H1 (cell line): ENCODE data around the gene CYP27C1. TPM values are rescaled to one million over a fixed set of nuclear protein-coding genes. Genes with fewer than 3 reads are reported as not detected.

Experiments
- CTCF ChIA-PET: fragments of 300-600 bp; sonication (Branson Sonifier 250); formaldehyde crosslinking; loops from one replicate; lab custom pipeline; 2021; ENCODE audit not compliant: partially characterized antibody; lab: Charles Lee
- POLR2A ChIA-PET: fragments of 300-600 bp; sonication (Branson Sonifier 250); formaldehyde crosslinking; loops from one replicate; lab custom pipeline; 2021; ENCODE audit warnings: inconsistent platforms; ENCODE audit not compliant: partially characterized antibody; lab: Charles Lee
- DNase-seq, 2 experiments: peaks; one replicate each; pipeline versions ENCODE4 v3.0.0 to v3.0.0-alpha.2; 2010 to 2022; ENCODE audit warnings: low spot score in 2 of 2, low read depth in 1 of 2, mixed read lengths in 1 of 2
- FAIRE-seq: peaks from 2 replicates; lab custom pipeline; 2011; peaks lifted over from hg19 to GRCh38; lab: Jason Lieb, UNC
- H2AFZ ChIP-seq: 2 replicates; pipeline ENCODE4 v1.8.1; 2012; ENCODE audit warnings: low read length, inconsistent platforms
- H2AK5ac ChIP-seq: 2 replicates; pipeline ENCODE4 v1.6.1; 2013; ENCODE audit warnings: low read depth, low read length
- H2BK120ac ChIP-seq: replicated peaks from 2 replicates; pipeline ENCODE3; 2013; ENCODE audit warnings: low read depth, low read length, inconsistent platforms
- H2BK12ac ChIP-seq: 2 replicates; pipeline ENCODE4 v1.6.1; 2013; ENCODE audit warnings: low read depth, low read length
- H2BK15ac ChIP-seq: 2 replicates; pipeline ENCODE4 v1.6.1; 2013; ENCODE audit warnings: low read length
- H2BK20ac ChIP-seq: 2 replicates; pipeline ENCODE4 v1.6.1; 2013; ENCODE audit warnings: low read length
- H2BK5ac ChIP-seq: 2 replicates; pipeline ENCODE4 v1.6.1; 2013; ENCODE audit warnings: low read depth, low read length
- H3K14ac ChIP-seq: 2 replicates; pipeline ENCODE4 v1.6.1; 2013; ENCODE audit warnings: inconsistent platforms; ENCODE audit not compliant: insufficient read length
- H3K18ac ChIP-seq: 2 replicates; pipeline ENCODE4 v1.6.1; 2013; ENCODE audit warnings: low read length; ENCODE audit errors: extremely low read depth
- H3K23ac ChIP-seq: 2 replicates; pipeline ENCODE4 v1.6.1; 2013; ENCODE audit warnings: inconsistent platforms; ENCODE audit not compliant: insufficient read length
- H3K23me2 ChIP-seq: 2 replicates; pipeline ENCODE4 v1.6.1; 2013; ENCODE audit warnings: low read depth, low read length
- H3K27ac ChIP-seq: 2 replicates; pipeline ENCODE4 v1.6.1; 2011; ENCODE audit warnings: low read depth, low read length, inconsistent platforms
- H3K27me3 ChIP-seq, 4 experiments: replicated peaks in 1 of 4; 1 replicate in 1 of 4; 2 replicates in 3 of 4; pipeline versions ENCODE4 v1.6.1 to v1.8.1; 2011 to 2013; ENCODE audit warnings: low read length in 3 of 4, mild to moderate bottlenecking in 3 of 4, inconsistent platforms in 2 of 4, mixed read lengths in 2 of 4, moderate library complexity in 1 of 4; ENCODE audit not compliant: control insufficient read depth in 3 of 4, insufficient read depth in 3 of 4; ENCODE audit errors: extremely low read depth in 1 of 4
- H3K36me3 ChIP-seq, 4 experiments: 2 replicates each; pipeline versions ENCODE4 v1.6.1 to v1.8.1; 2011 to 2013; ENCODE audit warnings: mild to moderate bottlenecking in 4 of 4, low read length in 3 of 4, moderate library complexity in 2 of 4, control low read depth in 1 of 4, inconsistent platforms in 1 of 4; ENCODE audit not compliant: insufficient read depth in 4 of 4, control insufficient read depth in 2 of 4
- H3K4ac ChIP-seq: replicated peaks from 2 replicates; pipeline ENCODE3; 2013; ENCODE audit warnings: low read length, low read depth, mixed read lengths, inconsistent platforms; ENCODE audit not compliant: insufficient read length
- H3K4me1 ChIP-seq, 4 experiments: replicated peaks in 1 of 4; 1 replicate in 1 of 4; 2 replicates in 3 of 4; pipeline versions ENCODE4 v1.6.1 to v1.8.1; 2011 to 2013; ENCODE audit warnings: low read length in 3 of 4, inconsistent platforms in 2 of 4, mixed read lengths in 1 of 4; ENCODE audit not compliant: insufficient read depth in 4 of 4, control insufficient read depth in 3 of 4
- H3K4me2 ChIP-seq, 2 experiments: 2 replicates each; pipeline versions ENCODE4 v1.6.1 to v1.8.1; 2011 to 2013; ENCODE audit warnings: low read depth in 2 of 2, low read length in 2 of 2, control low read depth in 1 of 2, inconsistent platforms in 1 of 2, mild to moderate bottlenecking in 1 of 2; ENCODE audit not compliant: insufficient read depth in 1 of 2
- H3K4me3 ChIP-seq, 4 experiments: fragments of 200-600, 300-600 bp in 1 of 4; sonication (generic), shearing (Covaris generic), sonication (Bioruptor Twin) in 1 of 4; 2 replicates each; pipeline versions ENCODE4 v1.5.1 to v1.8.1; 2011 to 2016; ENCODE audit warnings: low read length in 4 of 4, low read depth in 3 of 4, control low read depth in 2 of 4, inconsistent platforms in 2 of 4, mild to moderate bottlenecking in 2 of 4, mixed read lengths in 1 of 4, moderate library complexity in 1 of 4; ENCODE audit not compliant: insufficient read depth in 2 of 4; ENCODE audit errors: extremely low read depth in 1 of 4
- H3K56ac ChIP-seq: replicated peaks from 2 replicates; pipeline ENCODE3; 2013; ENCODE audit warnings: low read depth, mild to moderate bottlenecking, mixed read lengths, low read length, inconsistent platforms; ENCODE audit not compliant: insufficient read length
- H3K79me1 ChIP-seq: 2 replicates; pipeline ENCODE4 v1.6.1; 2013; ENCODE audit warnings: low read depth, low read length, control low read depth
- H3K79me2 ChIP-seq, 2 experiments: 2 replicates each; pipeline versions ENCODE4 v1.6.1 to v1.8.1; 2012 to 2013; ENCODE audit warnings: low read length in 2 of 2, mild to moderate bottlenecking in 2 of 2, inconsistent platforms in 1 of 2; ENCODE audit not compliant: insufficient read depth in 2 of 2, control insufficient read depth in 1 of 2
- H3K9ac ChIP-seq, 4 experiments: replicated peaks in 1 of 4; 1 replicate in 1 of 4; 2 replicates in 3 of 4; pipeline versions ENCODE4 v1.6.1 to v1.8.1; 2011 to 2013; ENCODE audit warnings: low read depth in 3 of 4, low read length in 3 of 4, control low read depth in 2 of 4, mild to moderate bottlenecking in 2 of 4, moderate library complexity in 2 of 4, inconsistent platforms in 1 of 4; ENCODE audit errors: extremely low read depth in 1 of 4
- H3K9me3 ChIP-seq, 2 experiments: 2 replicates each; pipeline versions ENCODE4 v1.6.1 to v1.8.1; 2012 to 2013; ENCODE audit warnings: mild to moderate bottlenecking in 2 of 2, moderate library complexity in 2 of 2, control low read depth in 1 of 2, inconsistent platforms in 1 of 2, low read depth in 1 of 2, low read length in 1 of 2, mixed read lengths in 1 of 2; ENCODE audit not compliant: insufficient read depth in 2 of 2
- H4K20me1 ChIP-seq, 2 experiments: replicated peaks in 1 of 2; 2 replicates each; pipeline versions ENCODE3 to v1.8.1; 2011 to 2013; ENCODE audit warnings: inconsistent platforms in 2 of 2, low read length in 2 of 2, mild to moderate bottlenecking in 1 of 2; ENCODE audit not compliant: insufficient read depth in 2 of 2, control insufficient read depth in 1 of 2
- H4K5ac ChIP-seq: 2 replicates; pipeline ENCODE4 v1.6.1; 2013; ENCODE audit warnings: low read length, low read depth, mixed read lengths, inconsistent platforms; ENCODE audit not compliant: insufficient read length
- H4K8ac ChIP-seq: 2 replicates; pipeline ENCODE4 v1.8.0; 2013; ENCODE audit warnings: mild to moderate bottlenecking, moderate library complexity, low read length, inconsistent platforms; ENCODE audit not compliant: insufficient read depth; ENCODE audit errors: extremely low read depth
- H4K91ac ChIP-seq: replicated peaks from 2 replicates; pipeline ENCODE3; 2013; ENCODE audit warnings: low read length, mixed read lengths, inconsistent platforms; ENCODE audit not compliant: insufficient read length
- ASH2L ChIP-seq: fragments of 200-600, 300-600 bp; sonication (generic); IDR thresholded peaks from one replicate; pipeline ENCODE4 v1.7.1; 2017; ENCODE audit warnings: low read length
- KDM4A ChIP-seq: IDR thresholded peaks from one replicate; pipeline ENCODE4 v1.7.1; 2012; ENCODE audit warnings: low read depth, mild to moderate bottlenecking, moderate library complexity, low read length, inconsistent platforms; ENCODE audit not compliant: severe bottlenecking
- MAX ChIP-seq: IDR thresholded peaks from 2 replicates; pipeline ENCODE4 v1.6.1; 2012; ENCODE audit warnings: inconsistent platforms
- POU5F1 ChIP-seq: IDR thresholded peaks from 2 replicates; pipeline ENCODE4 v1.6.1; 2011; ENCODE audit warnings: low read depth, mild to moderate bottlenecking, low read length, moderate library complexity
- RAD21 ChIP-seq, 2 experiments: IDR thresholded peaks in 1 of 2; conservative IDR thresholded peaks in 1 of 2; 2 replicates each; pipeline ENCODE4 v1.6.1; 2011; ENCODE audit warnings: low read depth in 2 of 2, low read length in 2 of 2, improper control_type of control experiment in 1 of 2, inconsistent platforms in 1 of 2, mild to moderate bottlenecking in 1 of 2, moderate library complexity in 1 of 2
- TCF12 ChIP-seq: IDR thresholded peaks from 2 replicates; pipeline ENCODE4 v1.6.1; 2011; ENCODE audit warnings: low read depth, mild to moderate bottlenecking, low read length
- WGBS, 2 experiments: shearing (Covaris generic) in 1 of 2; methylation state at CpG; one replicate each; pipeline versions ENCODE4 v1.1.6 to v1.1.7; 2013 to 2015; ENCODE audit warnings: low lambda C conversion rate in 2 of 2, mixed read lengths in 2 of 2, inconsistent platforms in 1 of 2, low coverage in 1 of 2, missing lambda C conversion rate in 1 of 2; ENCODE audit not compliant: insufficient replicate concordance in 2 of 2, insufficient coverage in 1 of 2, insufficient read length in 1 of 2; ENCODE audit errors: extremely low coverage in 1 of 2, missing lambda C conversion rate in 1 of 2; 5-methylcytosine and 5-hydroxymethylcytosine counted together
- polyA plus RNA-seq, 7 experiments: library from polyadenylated mRNA; depleted of rRNA in 3 of 7; stranded (reverse) in 5 of 7; unstranded in 2 of 7; fragments of >200 nt in 5 of 7; fragments of 200-250 nt in 2 of 7; gene quantifications; 1 replicate in 5 of 7; 2 replicates in 1 of 7; 4 replicates in 1 of 7; pipeline versions ENCODE4 v1.2.1 to v1.2.3, GENCODE V29; 2011 to 2013; ENCODE audit warnings: missing spikeins in 2 of 7, mixed read lengths in 2 of 7
- total RNA-seq: library from RNA; stranded (reverse); fragmentation: NEBNext Ultra II Directional; extraction: Animal tissue kit (Norgen Biotek cat#: 25700); gene quantifications from 2 replicates; pipeline ENCODE4 v1.2.1, GENCODE V29; 2021

CYP27C1 gene
- total and polyA plus RNA-seq, 2 of the 8 experiments (the other 6 are each of a cell fraction or from before 2014, with no cell fraction given) = 1.3 to 3.2 TPM

- no peaks in the 10 kb centered on the region for H3K79me2 ChIP-seq
- no peak overlapping the region for H3K23ac ChIP-seq
- no peak overlapping the region for H3K4me2 ChIP-seq
- H4K91ac ChIP-seq = no peak overlapping the region
- no peak overlapping the region for H4K5ac ChIP-seq
- no peaks in the 10 kb centered on the region for H4K20me1 ChIP-seq
- H2AK5ac ChIP-seq = no peak overlapping the region
- no peaks in the 10 kb centered on the region for H3K79me1 ChIP-seq
- H2BK5ac ChIP-seq = no peak overlapping the region
- no peak overlapping the region for H2BK120ac ChIP-seq
- ChIA-PET CTCF (interaction anchor here (0.8 to 1.2 kb wide), 3 partner anchors 10 to 29 kb away, joined by 3 to 4 read pairs (median 3); no protein-coding TSS in a partner anchor), POLR2A (no interaction called here)
- no peak overlapping the region for H3K18ac ChIP-seq
- H2AFZ ChIP-seq = no peak overlapping the region
- 82% methylated on average over 3 of the region's 3 CpGs; no CpG with 5 or more reads in 1 of the 2 experiments for WGBS, 2 experiments
- H3K4me3 ChIP-seq = no peak overlapping the region
- no peak overlapping the region for H3K9ac ChIP-seq
- FAIRE-seq = no peak
- no peak overlapping the region for H3K14ac ChIP-seq
- H3K56ac ChIP-seq = no peak overlapping the region
- no peaks in the 10 kb centered on the region for H3K9me3 ChIP-seq
- peaks cover 0 to 5% (median 3%) of the 10 kb centered on the region in 4 experiments; a peak in 4 of 7 replicates for H3K4me1 ChIP-seq
- H4K8ac ChIP-seq = no peak overlapping the region
- H2BK15ac ChIP-seq = no peak overlapping the region; the same call in 1 of the 2 replicates
- H3K27me3 ChIP-seq = no peaks in the 10 kb centered on the region
- no peak overlapping the region for H2BK20ac ChIP-seq
- TF ChIP-seq RAD21 (IDR thresholded peaks at IDR 0.05 in 1 of 2, conservative IDR thresholded peaks at IDR 0.05 in 1 of 2; ENCODE audit: low read depth in 2 of 2, low read length in 2 of 2) (no peak), TCF12 (no peak), POU5F1 (no peak), MAX (no peak), KDM4A (no peak), ASH2L (no peak)
- H3K23me2 ChIP-seq = no peaks in the 10 kb centered on the region
- H3K36me3 ChIP-seq = no peaks in the 10 kb centered on the region
- H2BK12ac ChIP-seq = no peak overlapping the region
- no peak overlapping the region for H3K27ac ChIP-seq
- no peak overlapping the region for H3K4ac ChIP-seq
- DNase-seq = no peak
Measured at GRCh38 chr2:127163921-127164320, 56.2 kb downstream of the CYP27C1 start.
